GF-D8 (cell line): Measurements from ENCODE around the gene CACFD1.

Experiments used
- DNase-seq: peaks from one replicate; lab custom pipeline; 2025; lab: John Stamatoyannopoulos, UW

CACFD1 gene

DNA sequence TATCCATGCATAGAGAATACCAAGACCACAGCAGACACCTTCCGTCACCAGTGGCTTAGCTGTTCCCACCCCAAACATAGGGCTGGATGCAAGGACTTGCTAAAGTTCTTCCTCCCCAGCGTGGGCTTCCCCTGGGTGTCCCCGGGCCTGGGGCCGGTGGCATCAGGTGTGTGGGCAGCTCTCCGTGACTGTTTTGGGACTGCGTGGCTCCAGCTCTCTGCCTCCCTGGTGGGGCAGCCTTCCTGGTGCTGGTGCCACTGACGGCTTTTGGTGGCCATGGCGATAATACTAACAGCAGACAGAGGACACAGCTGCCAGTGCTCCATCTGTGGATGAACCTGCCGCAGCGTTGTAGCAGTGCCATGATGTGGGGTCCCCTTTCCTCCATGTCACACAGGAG lies 4.9 kb downstream of the CACFD1 start:
- no peak for DNase-seq

DNA sequence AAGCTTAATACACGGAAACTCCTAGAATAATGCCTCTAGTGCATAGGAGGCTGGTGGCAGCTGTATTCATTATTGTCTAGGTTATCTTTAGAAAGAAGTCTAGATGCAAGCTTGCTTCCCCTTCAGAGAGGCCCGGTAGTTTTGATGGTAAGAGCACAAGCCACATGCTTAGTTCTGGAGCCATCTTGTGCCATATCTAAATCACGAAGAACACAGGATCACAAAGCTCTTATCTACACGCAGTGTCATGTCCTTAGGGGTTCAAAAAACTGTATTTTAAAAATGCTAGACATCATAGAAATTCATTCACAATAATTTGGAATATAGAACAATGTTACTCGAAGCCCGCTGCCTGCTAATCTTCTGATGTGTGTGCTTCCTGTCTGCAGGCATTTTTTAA lies 6.2 kb downstream of the CACFD1 start:
- DNase-seq = no peak

DNA sequence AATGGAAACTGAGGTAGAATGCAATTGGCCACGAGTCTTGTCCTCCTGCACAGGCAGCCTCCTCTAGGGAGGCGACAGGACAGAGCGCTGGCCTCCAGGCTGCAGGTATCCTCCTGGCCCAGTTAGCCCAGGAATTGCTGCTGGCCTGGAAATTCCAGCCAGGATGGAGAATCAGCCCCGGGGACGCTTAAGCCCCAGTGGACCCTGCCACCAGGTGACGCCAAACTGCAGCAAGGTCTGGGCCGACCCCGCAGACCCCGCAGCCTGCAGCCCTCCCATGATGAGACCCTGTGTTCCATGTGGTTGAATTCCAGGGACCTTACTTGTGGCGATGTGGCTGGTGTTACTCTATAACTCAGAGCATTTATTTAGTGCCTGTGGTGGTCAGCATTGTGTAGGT lies 7.3 kb downstream of the CACFD1 start:
- DNase-seq = no peak

DNA sequence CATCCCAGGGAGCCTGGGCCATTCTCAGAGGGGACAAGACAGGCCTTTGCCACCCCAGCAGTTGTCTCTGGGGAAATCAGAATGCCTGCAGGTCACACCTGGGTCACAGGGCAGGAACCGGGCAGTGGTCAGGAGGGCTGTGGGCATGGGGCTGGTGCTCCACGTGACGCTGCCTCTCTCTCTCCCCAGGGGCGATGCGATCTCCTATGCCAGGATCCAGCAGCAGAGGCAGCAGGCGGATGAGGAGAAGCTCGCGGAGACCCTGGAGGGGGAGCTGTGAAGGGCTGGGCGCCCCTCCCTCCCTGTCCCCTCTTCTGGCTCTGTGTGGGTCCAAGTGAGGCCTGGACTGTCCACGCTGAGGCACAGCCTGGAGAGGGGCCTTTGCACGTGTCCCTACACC lies 8.6 kb downstream of the CACFD1 start:
- DNase-seq = no peak

DNA sequence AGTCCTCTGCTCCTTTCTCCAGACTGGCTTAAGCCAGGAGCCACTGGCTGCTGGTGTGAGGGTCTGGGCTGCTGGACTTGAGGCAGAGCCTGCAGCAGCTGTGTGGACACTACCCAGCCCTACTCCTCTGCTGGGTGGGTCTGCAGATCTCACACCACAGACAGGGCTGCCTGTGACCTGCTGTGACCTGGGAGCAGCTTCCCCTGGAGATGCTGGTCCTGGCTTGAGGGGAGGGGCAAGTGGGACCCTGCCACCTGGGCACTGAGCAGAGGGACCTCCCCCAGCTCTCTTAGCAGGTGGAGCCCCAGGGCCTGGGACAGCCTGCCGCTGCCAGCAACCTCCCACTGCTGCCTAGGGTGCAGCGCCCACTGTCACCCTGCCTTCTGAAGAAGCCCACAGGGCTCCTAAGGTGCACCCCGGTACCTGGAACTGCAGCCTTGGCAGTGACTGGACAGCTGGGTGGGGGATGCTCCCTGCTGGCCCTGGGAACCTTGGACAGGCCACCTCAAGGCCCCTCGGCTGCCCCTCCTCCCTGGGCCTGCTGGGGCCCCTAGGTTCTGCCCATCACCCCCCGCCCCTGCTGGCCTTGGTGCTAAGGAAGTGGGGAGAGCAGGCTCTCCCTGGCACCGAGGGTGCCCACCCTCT lies 9.1 kb downstream of the CACFD1 start:
- no peak for DNase-seq

DNA sequence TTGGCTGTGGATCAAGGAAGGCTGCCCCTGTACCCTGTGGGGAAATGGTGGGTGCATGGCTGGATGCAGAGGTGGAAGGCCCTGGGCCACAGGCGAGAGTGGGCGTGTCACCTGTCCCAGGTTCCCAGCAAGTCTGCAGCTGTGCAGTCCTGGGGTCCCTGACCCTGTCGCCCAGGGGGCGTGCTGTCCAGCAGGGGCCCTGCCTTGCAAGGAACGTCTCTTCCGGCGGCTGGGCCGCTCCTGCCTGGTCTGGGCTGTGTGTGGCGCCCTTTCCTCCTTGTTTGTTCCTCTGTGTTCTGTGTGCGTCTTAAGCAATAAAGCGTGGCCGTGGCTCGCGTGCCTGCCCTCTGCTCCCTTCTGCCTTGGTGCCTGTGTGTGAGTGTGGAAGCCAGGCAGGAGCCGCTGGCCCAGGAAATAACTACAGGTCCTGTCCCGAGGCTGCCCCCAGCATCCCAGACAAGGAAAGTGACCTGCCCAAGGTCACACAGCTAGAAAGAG lies 10.7 kb downstream of the CACFD1 start:
- no peak for DNase-seq

DNA sequence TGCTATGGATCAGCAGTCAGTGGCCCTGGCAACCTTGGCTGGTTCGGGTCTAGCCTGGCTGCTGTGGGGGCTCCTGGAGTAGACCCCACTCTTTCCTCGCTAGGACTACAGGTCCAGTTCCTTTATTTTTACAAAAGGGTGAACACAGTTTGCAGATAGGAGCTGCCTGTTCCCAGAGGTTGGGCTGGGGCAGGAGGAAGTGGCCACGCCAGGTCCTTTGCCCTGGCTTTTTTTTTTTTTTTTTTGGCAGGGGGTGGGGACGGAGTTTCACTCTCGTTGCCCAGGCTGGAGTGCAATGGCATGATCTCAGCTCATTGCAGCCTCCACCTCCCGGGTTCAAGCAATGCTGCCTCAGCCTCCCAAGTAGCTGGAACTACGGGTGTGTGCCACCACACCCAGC lies 11.2 kb downstream of the CACFD1 start:
- no peak for DNase-seq

DNA sequence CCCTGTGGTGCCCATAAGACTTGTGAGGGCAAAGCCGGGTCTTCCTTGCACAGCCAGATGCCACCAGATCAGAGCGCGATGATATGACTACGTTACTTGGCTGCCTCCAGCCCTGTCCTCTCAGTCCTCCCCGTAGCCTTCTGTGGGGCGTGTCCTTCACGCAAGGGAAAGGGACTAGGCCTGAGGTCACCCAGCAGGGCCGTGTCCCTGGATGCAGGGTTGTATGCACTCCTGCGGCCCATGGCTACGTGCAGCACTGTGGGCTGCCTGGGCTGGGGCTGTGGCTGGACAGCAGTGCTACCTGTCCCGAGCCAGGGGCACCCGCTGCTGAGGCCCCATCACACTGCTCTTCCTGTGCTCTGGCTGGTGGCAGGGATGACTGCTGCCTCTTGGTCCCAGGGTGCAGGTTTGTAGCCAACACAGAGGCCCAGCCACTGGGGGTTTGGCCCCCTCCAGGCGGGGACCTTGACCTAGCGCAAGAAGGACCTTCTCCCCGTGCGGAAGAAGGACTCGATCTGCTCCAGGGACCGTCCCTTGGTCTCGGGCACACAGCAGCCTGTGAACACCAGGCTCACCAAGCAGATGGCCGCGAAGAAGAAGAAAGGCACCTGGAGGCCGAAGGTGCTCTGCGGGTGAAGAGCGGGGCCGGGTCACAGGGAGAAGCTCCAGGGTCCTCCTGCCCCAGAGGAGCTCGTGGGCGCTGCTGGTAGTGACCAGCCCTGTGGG lies 11.9 kb downstream of the CACFD1 start:
- no peak for DNase-seq

DNA sequence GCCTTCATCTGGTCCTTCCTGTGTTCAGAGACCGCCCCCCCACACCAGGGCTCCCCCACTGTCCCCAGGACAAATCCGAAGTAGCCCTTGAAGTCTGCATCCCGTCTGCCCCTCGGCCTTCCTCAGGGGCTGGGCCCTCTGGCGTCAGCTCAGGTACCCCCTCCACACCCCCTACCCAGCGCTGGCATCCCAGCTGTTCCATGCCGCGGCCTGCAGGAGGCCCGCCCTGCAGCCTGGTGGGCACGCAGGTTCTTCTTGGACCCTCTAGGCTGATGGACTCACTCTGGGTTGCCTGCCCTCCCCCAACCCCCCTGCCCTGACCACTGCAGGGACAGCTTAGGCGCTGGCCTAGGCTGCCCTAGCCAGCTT lies 12.5 kb downstream of the CACFD1 start:
- DNase-seq = no peak

DNA sequence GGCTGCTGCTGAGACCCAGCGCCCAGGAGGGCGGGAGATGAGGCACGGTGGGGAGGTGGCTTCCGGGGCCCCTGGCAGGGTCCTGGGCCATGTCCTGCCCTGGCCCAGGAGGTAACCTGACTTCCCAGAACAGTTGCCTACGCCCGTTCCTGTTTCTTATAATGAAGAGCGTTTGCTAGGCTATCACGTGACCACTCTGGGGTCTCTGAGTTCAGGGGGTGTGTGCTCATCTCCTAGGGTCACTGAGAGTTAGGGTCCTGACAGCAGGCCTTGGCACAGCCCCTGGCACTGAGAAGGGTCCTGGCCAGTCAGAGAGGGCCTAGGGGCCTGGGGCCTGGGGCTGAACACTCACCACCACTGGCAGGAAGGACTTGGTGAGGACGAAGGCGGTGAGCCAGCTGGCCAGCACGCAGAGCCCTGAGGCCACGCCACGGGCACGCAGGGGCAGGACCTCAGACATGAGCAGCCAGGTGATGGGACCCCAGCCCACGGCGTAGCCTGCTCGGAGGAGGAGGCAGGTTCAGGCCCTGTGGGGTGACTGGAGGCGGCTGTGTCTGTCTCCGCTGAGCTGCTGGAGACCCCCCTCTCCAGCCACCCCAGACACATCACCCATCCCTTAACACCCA lies 13.1 kb downstream of the CACFD1 start:
- DNase-seq = no peak

DNA sequence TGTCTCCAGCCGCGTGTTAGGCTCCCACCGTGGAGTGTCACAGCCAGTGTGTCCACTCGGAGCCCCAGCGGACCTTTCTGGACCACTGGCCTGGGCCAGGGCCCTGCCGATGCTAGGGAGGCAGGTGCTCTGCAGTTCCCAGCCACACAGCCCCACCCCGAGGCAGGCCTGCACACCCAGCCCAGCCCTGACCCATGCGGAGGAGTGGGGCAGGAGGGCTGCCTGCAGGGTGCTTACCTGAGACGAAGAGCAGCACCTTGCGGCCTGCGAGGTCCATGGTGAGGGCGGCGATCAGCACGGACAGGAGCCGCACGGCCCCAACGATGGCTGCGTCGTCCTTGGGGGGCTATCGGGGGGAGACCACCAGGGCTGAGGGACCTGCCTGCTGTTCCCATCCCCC lies 14.0 kb downstream of the CACFD1 start:
- no peak for DNase-seq

DNA sequence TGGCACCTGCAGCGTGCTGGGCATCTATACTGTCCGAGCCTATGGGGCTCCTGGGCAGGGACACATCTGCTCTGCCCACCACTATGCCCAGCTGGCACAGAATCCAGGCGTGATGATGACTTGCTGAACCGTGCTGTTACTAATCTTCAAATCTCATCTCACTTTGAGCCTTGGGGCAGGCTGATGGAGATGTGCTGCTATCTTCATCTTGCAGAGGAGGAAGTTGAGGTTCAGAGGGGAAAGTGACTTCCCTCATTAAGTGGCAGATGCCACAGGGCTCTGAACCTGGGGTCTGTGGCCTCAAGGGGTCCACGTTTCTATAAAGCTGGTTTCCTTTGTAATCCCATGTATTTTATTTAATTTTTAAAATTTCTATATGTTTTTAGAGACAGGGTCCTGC lies 14.4 kb downstream of the CACFD1 start:
- DNase-seq = peak; percentile 84

DNA sequence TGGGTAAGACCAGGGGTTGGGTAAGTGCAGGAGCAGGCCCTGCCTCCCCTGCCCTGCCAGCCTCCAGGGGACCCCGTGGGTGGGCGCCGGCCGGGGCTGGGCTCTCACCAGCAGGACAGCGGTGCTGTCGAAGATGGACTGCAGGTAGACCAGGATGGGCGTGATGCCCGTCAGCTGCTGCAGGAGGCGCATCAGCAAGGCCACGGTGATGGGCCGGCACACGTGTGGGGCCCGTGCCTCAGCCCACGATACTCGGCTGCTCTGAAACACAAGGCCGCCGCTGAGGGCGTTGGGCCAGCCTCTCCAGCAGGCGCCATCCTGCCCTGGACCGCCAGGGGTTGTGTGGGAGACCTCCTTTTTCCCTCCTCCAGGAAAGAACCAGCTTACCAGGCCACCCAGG lies 15.1 kb downstream of the CACFD1 start:
- DNase-seq = no peak

DNA sequence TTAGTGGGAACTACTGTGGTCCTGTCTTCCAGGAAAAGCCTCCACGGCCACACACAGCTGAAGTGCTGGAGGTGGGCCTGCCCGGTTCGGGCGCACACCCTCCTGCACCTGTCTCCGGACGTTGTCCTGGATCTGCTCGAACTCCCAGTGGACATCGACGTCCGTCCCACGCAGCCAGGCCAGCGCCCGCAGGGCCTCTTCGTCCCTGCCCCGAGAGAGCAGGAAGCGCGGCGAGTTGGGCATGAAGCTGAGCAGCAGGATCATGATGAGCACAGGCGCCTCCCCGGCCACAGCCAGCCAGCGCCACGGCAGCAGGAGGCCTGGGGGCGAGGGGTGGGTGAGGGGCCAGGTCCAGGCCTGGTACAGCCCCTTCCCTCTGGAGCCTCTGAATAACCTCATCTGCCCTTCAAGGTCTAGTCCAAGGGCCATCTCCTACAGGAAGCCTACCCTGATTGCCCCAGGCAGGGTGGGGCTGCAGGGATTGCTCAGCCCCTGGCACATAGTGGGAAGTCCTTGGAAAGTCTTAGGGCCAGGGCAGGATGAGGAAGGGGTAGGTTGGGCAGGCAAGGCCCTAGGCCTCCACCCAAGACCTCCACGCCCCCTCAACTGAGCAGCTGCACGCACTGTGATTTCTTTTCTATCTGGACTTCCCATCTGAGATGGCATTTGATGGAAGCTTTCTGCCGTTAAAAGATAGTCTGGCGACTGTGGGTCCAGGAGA lies 15.7 kb downstream of the CACFD1 start:
- no peak for DNase-seq

DNA sequence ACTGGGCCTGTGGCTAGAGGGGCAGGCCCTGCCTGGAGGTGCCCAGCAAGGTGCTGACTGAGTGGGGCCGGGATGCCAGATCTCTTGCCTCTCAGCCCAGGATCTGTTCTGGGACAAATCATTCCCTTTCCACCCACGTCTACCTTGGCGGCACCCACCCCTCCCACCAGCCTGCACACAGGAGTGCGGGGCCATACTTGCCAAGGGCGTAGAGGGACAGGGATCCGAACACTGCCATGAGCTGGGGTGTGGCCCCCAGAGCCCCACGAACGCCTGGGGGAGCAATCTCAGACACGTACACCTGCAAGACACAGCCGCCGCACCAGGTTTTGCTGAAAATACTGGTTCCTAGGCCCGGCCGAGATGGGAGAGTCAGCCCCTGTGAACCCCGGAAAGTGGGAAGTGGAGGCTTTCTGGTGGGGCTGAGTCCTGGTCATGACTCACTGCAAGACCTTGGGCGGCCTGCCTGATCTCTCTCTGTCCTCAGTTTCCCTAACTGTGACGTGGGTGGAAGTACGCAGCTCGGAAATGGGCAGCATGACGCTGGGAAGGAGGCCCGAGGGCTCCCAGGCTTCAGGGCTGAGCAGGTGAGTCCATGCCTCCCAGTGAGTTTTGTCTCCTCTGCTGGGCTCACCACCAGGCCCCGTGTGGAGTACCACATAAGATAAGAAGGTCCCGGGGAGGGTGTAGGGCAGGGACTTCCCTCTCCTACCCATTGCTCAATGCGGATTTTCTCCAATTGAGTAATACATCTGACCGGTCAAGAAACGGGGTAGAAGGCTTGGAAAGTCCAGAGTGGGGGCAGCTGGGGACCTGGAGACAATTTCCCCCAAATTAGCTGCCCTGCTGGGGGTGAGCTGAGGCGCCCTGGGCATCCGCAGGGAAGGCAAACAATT lies 16.5 kb downstream of the CACFD1 start:
- DNase-seq = peak; percentile 24

DNA sequence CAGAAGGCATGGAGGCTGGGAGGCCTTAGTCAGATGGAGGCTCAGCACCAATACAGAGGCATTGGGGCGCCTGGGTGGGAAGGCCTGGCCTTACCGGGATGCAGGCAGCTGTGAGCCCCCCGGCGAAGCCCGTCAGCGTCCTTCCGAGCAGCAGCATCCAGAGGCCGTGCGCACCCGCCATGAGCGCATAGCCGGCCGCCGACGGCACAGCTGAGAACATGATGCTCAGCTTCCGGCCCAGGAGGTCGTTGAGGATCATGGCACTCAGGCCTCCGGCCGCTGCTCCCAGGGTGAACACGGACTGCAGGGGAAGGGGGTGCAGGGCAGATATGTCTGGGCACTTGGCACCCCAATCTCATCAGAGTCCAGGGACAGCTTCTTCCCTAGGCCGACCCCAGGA lies 17.2 kb downstream of the CACFD1 start:
- no peak for DNase-seq

DNA sequence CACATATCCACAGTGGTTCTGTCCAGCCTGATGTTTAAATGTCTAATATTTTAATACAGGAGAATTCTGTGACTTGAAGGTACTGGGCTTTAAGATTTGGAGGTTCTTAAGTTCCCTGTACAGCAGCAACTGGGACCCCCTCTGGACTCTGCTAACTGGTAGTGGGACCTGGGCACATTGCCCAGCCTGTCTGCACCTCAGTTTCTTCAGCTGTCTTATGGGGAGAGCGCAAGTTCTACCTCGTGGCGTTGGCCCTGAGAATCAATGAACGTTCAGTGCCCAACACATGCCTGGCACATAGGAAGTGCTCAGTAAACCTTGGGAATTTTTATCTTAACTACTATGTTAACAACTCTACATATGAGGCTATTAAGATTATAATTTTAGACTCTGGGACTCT lies 17.7 kb downstream of the CACFD1 start:
- DNase-seq = no peak

DNA sequence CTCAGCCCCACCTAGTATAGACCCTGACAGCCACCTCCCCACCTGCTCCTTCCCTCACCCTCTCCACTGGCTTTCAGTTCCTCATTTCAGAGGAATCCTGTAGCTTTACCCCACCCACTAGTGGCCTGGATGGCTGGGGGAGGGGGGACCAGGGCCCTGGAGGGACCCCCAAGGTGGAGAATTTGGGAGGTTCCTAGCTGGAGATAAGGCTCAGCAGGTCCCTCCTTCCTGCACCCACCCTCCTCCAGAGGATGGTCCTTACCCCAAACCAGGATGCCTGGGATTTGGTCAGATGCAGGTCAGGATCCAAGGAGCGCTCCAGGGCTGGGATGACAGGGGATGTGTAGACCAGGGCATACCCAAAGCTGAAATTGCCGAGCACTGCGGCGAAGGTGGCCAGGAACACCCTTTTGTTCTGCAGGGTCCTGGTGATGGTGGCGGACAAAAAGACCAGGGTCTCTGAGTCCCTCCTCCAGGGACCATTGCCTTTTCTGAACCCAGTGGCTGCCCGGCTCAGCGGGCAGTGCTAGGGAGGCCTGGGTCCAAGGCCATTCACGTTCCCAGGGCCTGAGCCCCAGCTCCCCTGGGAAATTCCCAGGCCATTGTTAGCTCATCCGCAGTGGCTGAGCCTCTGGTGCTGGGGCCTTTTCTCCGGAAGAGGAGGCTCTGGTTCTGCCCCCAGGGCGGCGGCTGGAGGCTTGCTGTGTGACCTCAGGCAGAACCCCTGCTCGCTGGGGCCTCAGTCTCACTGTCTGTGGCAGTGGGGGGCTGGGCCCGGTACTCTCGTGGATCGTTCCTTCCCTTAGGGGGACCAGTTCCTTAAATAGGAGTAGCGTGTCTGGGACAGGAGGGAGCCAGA lies 18.4 kb downstream of the CACFD1 start:
- DNase-seq = no peak

DNA sequence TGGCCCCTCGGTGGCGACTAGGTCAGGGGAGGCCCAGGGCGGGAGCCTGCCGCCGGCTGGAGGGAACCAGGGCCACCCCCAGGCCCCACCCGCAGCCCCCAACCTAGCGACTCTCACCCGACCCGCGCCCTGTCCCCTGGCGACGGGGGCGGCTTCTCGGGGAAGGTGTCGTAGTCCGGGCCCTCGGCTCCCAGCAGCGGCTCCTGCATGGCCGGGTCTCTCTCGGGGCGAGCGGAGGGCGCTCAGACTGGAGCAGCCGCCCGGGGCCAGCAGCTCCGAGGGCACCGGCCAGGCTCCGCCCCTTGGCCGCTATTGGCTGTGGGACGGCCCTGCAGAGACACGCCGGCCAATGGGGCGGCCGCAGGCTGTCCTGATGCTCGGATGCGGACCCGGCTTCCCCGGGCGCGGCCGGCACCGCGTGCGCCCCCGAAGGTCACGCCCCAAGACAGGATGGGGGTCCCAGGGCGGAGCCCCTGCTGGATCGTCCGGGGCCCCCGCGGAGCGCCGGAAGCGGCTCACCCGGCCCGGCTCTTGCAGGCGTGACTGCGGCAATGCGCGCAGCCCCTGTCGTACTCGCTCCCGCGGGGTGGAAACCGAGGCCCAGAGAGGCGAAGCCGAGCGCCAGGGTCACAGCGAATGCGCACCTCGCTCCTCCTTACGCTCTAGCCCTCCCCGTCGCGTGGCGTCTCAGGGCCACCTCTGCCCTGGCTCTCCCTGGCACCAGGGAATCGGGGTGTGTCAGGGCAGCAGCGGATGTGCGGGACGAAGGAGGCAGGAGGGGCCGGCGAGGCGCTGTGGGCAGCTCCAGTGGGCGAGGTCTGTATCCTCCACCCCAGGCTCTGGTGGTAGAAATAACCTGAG lies 19.3 kb downstream of the CACFD1 start, which contains the start of gene SLC2A6:
SLC2A6 (minus strand) TSS at position 249 of the 861 bp plus-strand sequence; CDS start at position 209, 40 bp downstream.
- no peak for DNase-seq

DNA sequence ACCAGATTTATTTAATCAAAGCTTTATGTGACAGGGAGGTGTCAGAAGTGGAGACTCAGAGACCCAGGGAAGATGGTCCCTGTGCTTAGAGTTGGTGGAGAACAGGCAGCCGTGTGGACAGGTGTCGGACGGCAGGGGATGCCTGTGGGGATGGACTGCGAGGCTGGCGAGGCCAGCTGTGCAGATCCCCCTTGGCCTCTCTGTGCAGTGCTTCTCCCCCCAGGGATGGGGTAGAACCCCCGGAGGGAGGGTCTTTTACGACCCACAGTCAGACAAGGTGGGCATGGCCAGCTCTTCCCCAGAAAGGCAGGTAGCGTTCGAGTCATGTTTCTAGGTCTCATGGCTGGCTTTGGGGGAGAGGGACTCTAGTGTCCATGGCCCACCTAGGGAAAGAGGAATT lies 23.8 kb downstream of the CACFD1 start:
- DNase-seq = no peak
